Small intestine (tissue), 7 donors: ENCODE data around the gene ZNF532. TPM values are rescaled to one million over a fixed set of nuclear protein-coding genes. Genes with fewer than 3 reads are reported as not detected.
A peak's percentile ranks its signal among the peaks of the same experiment; 100 is the strongest.

Experiments used
- DNase-seq, 2 donors: peaks; one replicate each; pipeline versions ENCODE4 v3.0.0 to v3.0.0-alpha.2; 2013
- FAIRE-seq: peaks from 2 replicates; lab custom pipeline; 2012; peaks lifted over from hg19 to GRCh38; lab: Jason Lieb, UNC
- H3K27ac ChIP-seq, 3 donors: one replicate each; pipeline ENCODE4 v1.5.1; 2013; ENCODE audit warnings: low read length in 2 of 3, mild to moderate bottlenecking in 2 of 3, control low read depth in 1 of 3, inconsistent platforms in 1 of 3, low read depth in 1 of 3, moderate library complexity in 1 of 3
- H3K27me3 ChIP-seq, 3 donors: one replicate each; pipeline ENCODE4 v1.6.1; 2013; ENCODE audit warnings: low read length in 3 of 3, inconsistent platforms in 1 of 3; ENCODE audit not compliant: control insufficient read depth in 3 of 3, insufficient read depth in 3 of 3
- H3K36me3 ChIP-seq, 3 donors: one replicate each; pipeline ENCODE4 v1.6.1; 2013; ENCODE audit warnings: low read length in 3 of 3, inconsistent platforms in 1 of 3, low read depth in 1 of 3, mild to moderate bottlenecking in 1 of 3, moderate library complexity in 1 of 3; ENCODE audit not compliant: control insufficient read depth in 3 of 3, insufficient read depth in 2 of 3
- H3K4me1 ChIP-seq, 3 donors: one replicate each; pipeline ENCODE4 v1.6.1; 2013; ENCODE audit warnings: low read length in 2 of 3, inconsistent platforms in 1 of 3, low read depth in 1 of 3, mild to moderate bottlenecking in 1 of 3, moderate library complexity in 1 of 3; ENCODE audit not compliant: control insufficient read depth in 3 of 3, insufficient read depth in 2 of 3
- H3K4me3 ChIP-seq, 3 donors: one replicate each; pipeline ENCODE4 v1.5.1; 2013; ENCODE audit warnings: low read length in 3 of 3, control low read depth in 1 of 3, inconsistent platforms in 1 of 3, low read depth in 1 of 3, mild to moderate bottlenecking in 1 of 3, moderate library complexity in 1 of 3
- H3K9me3 ChIP-seq, 2 donors: one replicate each; pipeline ENCODE4 v1.6.1; 2013; ENCODE audit warnings: low read depth in 1 of 2, low read length in 1 of 2; ENCODE audit not compliant: control insufficient read depth in 2 of 2, insufficient read depth in 1 of 2
- WGBS, 3 donors: extraction: QIAGEN DNeasy Blood & Tissue Kit; methylation state at CpG; one replicate each; pipeline ENCODE4 v1.1.7; 2013; 5-methylcytosine and 5-hydroxymethylcytosine counted together
- polyA plus RNA-seq, 4 donors: library from polyadenylated mRNA; stranded (reverse) in 3 of 4; unstranded in 1 of 4; fragments of 200-250 nt in 3 of 4; fragments of 120-200 nt in 1 of 4; gene quantifications; one replicate each; pipeline versions ENCODE4 v1.2.1 to v1.2.3, GENCODE V29; 2013
- donor health status: healthy with polysubstance abuse.
- donor health status: control.
- donor health status: control.
- donor health status: Bipolar disorder and iron deficiency.
- donor health status: healthy.

ZNF532 gene
- polyA plus RNA-seq, 4 donors = 1.3 to 23.4 (median 4.9) TPM

DNA sequence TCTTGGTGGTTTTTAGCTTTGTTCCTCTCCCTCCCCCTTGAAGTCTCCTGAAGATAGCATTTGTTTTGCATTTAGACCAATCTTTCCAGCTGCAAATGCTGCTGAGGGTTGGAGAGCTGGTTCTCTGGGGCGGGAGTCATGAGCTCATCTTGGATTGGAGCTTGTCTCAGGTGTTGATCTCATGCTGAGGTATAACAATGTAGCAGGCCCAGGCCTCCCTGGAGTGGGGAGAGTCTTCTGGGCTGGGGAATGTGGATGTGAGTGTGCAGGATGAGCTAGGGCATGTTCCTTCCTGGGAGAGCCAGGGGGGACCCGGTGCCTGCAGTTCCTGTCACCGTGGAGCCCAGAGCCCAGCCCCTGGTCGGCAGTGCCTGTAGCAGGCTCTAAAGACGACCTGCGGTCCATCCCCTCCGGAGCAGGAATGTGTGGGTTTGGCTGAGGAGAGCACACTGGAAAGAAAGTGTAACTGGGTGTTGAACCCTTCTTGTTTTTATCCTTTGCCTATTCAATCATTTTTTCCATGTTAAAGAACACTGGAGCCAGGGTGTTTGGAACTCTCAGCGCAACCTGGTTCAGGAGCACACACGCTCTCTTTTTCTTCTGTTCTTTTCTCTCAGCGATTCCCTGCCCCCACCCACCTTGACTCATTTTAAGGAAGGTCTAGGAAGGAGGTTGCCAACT is 2.7 kb downstream of the ZNF532 start:
- no peak overlapping the region for H3K4me3 ChIP-seq
- FAIRE-seq (no peak), DNase-seq (no peak)
- H3K27me3 ChIP-seq = no peaks in the 10 kb centered on the region
- WGBS, 3 donors = 78 to 87% (median 80%) methylated on average over 10 of the region's 10 CpGs
- peaks cover 0 to 26% (median 0%) of the 10 kb centered on the region in 3 donors for H3K36me3 ChIP-seq
- H3K27ac ChIP-seq = peak overlapping the region in 1 of 3 donors; percentile 13
- H3K4me1 ChIP-seq = peaks cover 0 to 21% (median under 1%) of the 10 kb centered on the region in 3 donors
- H3K9me3 ChIP-seq = peaks cover 0 to 2% of the 10 kb centered on the region in 2 donors

DNA sequence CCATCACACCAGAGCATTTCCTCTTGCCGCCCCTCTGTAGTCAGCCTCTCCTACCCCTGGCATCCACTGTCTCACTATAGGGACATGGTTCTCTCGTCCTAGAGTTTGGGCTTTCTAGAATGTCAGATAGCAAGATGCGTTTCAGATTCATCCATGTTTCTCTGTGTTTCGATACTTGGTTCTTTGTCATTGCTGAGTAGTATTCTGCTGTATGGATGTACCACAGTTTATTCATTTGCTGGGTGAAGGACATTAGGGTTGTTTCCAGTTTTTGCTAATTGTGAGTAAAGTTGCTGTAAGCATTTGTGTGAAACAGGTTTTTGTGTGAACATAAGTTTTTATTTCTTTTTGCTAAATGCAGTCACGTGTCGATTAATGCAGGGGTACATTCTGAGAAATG is 3.8 kb downstream of the ZNF532 start:
- WGBS, 3 donors = 86 to 98% (median 91%) methylated on average over 6 of the region's 6 CpGs
- Histone ChIP-seq H3K9me3 (peaks cover 0 to 2% of the 10 kb centered on the region in 2 donors), H3K27ac (no peak overlapping the region), H3K36me3 (peaks cover 0 to 32% (median 0%) of the 10 kb centered on the region in 3 donors), H3K4me1 (peaks cover 0 to 17% (median 0%) of the 10 kb centered on the region in 3 donors), H3K4me3 (no peak overlapping the region), H3K27me3 (no peaks in the 10 kb centered on the region)
- no peak for FAIRE-seq
- no peak for DNase-seq

DNA sequence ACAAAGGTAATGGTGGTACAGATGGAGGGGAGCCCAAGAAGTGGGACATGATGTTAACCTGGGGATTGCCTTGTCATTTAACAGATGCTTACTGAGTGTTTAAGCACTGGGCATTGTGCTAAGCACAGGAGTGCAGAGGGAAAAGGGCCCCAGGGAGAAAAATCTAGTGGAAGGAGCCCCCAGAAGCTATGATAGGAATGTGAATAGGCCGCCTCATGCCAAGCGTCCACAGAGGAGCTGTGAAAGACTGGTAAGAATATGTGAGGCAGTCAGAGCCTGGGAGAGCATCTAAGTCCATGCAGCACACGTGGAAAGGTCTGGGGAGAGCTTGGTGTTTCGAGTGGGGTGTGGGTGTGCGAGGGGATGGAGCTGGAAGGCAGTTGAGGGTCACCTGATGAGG is 5.5 kb downstream of the ZNF532 start:
- Histone ChIP-seq H3K4me1 (peaks cover 0 to 11% (median 0%) of the 10 kb centered on the region in 3 donors), H3K4me3 (no peak overlapping the region), H3K27me3 (no peaks in the 10 kb centered on the region), H3K36me3 (peaks cover 0 to 36% (median 0%) of the 10 kb centered on the region in 3 donors), H3K9me3 (peaks cover 0 to 2% of the 10 kb centered on the region in 2 donors), H3K27ac (no peak overlapping the region)
- DNase-seq (no peak), FAIRE-seq (no peak)
- WGBS, 3 donors = 77 to 86% (median 82%) methylated on average over 5 of the region's 5 CpGs

DNA sequence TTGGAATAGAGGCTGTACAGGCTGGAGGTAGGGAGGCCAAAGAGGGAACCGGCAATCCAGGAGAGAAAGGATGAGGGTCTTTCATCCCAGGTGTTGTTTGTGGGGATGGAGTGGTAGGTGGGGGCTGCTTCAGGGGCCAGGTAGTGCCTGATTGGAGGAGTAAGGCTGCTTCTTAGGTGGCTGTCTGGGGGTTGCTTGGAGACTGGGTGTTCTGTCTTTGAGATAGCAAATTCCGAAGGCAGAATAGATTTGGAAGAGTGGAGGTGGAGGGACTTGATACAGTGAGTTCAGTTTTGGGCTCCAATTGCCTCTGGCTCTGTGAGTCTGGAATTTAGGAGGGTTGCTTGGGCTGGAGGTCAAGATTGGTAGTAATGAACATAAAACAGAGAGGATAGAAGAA is 5.9 kb downstream of the ZNF532 start:
- H3K27me3 ChIP-seq = no peaks in the 10 kb centered on the region
- peaks cover 0 to 2% of the 10 kb centered on the region in 2 donors for H3K9me3 ChIP-seq
- WGBS, 3 donors = 92 to 94% (median 93%) methylated on average over 2 of the region's 2 CpGs
- H3K27ac ChIP-seq = no peak overlapping the region
- H3K4me1 ChIP-seq = peaks cover 0 to 6% (median 0%) of the 10 kb centered on the region in 3 donors
- peaks cover 0 to 38% (median 0%) of the 10 kb centered on the region in 3 donors for H3K36me3 ChIP-seq
- no peak overlapping the region for H3K4me3 ChIP-seq
- no peak for FAIRE-seq
- DNase-seq = no peak

DNA sequence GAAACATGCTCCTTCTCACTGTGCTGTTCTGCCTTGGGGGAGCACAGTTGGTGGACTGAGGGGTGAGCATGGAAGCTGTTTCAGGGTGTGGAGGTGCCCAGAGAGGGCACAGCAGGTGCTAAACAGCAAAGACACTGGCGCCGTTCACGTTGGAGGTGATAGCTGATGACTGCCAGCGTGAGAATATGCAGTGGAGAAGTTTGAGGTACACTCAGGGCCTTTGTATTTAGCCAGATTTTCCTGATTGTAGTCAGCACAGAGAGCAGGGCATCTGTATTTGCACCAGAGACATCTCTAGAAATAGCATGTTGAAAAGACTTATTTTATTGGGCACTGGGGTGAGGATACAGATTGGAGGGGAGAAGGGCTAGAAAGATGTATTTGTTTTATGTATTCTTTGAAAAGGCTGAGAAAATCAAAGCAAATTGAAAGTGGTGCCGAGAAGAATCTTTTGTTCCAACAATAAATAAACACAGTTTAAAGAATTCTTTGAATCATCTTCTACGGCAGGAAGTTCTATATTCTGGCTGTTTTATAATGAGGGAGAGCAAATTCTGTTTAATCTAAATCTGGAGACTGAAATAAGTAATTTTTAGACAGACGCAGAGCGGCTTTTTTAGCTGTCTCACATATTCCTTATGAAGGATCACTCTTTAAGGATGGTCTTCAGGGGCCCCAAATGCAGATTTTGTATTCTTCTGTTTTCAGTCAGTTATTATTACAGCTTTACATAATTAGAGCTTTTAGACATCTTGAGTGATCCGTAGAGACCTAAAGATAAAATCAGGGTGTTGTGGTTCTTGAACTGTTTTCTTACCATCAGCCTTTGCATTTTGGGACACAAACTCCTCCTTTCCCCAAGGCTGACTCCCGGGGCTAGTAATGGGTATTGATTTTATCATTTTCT is 7.1 kb downstream of the ZNF532 start:
- H3K36me3 ChIP-seq = peaks cover 0 to 47% (median 0%) of the 10 kb centered on the region in 3 donors
- H3K27me3 ChIP-seq = no peaks in the 10 kb centered on the region
- H3K27ac ChIP-seq = peak overlapping the region in 1 of 3 donors; percentile 5
- DNase-seq (no peak), FAIRE-seq (no peak)
- 65 to 82% (median 73%) methylated on average over 10 of the region's 10 CpGs for WGBS, 3 donors
- peaks cover 0 to 2% of the 10 kb centered on the region in 2 donors for H3K9me3 ChIP-seq
- H3K4me3 ChIP-seq = no peak overlapping the region
- H3K4me1 ChIP-seq = no peaks in the 10 kb centered on the region

DNA sequence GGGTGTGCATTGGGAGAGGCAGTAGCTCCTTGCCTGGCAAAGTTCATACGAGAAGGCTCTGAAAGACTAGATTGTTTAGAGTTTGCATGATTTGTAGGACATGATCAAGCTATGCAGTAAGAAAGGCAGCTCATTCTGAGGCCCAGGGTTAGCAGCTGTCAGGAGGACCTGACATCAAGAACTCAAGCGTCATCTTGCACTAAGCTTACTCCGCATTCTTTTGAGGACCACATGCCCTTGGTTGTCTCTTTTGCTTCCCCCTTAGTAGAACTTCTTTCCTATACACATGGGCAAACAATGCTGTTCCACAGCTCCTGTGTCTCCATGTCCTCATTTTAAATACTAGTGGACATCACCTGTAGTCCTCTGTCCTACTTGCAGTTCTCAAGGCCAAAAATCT is 14.0 kb downstream of the ZNF532 start:
- H3K4me3 ChIP-seq = no peak overlapping the region
- peaks cover 0 to 46% (median 0%) of the 10 kb centered on the region in 3 donors for H3K36me3 ChIP-seq
- no peaks in the 10 kb centered on the region for H3K4me1 ChIP-seq
- H3K27ac ChIP-seq = no peak overlapping the region
- WGBS, 3 donors = 90 to 94% (median 92%) methylated on average over 3 of the region's 3 CpGs
- H3K9me3 ChIP-seq = no peaks in the 10 kb centered on the region
- FAIRE-seq (no peak), DNase-seq (no peak)
- no peaks in the 10 kb centered on the region for H3K27me3 ChIP-seq

DNA sequence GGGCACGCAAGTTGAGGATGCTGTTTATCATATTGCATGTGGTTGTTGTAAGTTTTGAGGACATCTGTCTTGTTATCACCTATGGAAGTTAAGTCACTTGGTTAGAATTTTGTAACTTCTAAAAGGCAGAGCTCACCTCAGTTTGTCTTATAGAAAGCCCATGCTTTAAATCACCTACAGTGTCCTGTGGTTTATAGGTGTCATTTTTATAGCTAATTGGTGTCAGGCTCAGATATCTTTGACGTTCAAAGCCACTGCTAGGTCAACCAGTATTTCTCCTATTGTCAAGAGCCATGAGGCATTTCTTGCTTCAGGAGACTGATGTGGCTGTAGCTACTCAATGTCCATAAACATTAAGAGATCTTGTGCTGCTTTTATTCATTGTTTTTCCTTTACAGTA is 16.8 kb downstream of the ZNF532 start:
- Histone ChIP-seq H3K4me3 (no peak overlapping the region), H3K36me3 (peaks cover 0 to 34% (median 0%) of the 10 kb centered on the region in 3 donors), H3K27ac (no peak overlapping the region), H3K27me3 (no peaks in the 10 kb centered on the region), H3K4me1 (no peaks in the 10 kb centered on the region), H3K9me3 (no peaks in the 10 kb centered on the region)
- DNase-seq = no peak
- no peak for FAIRE-seq
- WGBS, 3 donors = 69 to 84% (median 73%) methylated on average over 2 of the region's 2 CpGs

DNA sequence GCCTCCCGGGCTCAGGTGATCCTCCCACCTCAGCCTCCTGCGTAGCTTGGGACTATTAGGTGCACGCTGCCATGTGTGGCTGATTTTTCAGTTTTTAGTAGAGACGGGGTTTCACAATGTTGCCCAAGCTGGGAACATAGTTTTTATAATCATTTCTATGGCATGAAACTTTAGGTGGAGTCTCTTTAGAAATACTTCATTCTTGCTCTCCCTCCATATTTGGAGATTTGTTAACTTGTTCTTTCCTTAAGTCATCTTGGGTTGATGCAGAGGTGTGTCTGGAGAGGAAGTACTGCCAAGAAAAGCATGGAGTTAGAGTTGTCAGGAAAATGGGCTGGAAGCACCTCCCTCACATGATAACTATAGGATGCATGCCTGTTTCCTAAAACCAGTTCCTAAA is 17.4 kb downstream of the ZNF532 start:
- H3K36me3 ChIP-seq = peaks cover 0 to 28% (median 0%) of the 10 kb centered on the region in 3 donors
- H3K27ac ChIP-seq = no peak overlapping the region
- DNase-seq (no peak), FAIRE-seq (no peak)
- no peaks in the 10 kb centered on the region for H3K9me3 ChIP-seq
- 94 to 95% (median 95%) methylated on average over 4 of the region's 4 CpGs for WGBS, 3 donors
- no peaks in the 10 kb centered on the region for H3K27me3 ChIP-seq
- H3K4me1 ChIP-seq = no peaks in the 10 kb centered on the region
- H3K4me3 ChIP-seq = no peak overlapping the region
